Sigmoid colon (tissue), 3 donors: ENCODE results near the gene THSD7A.

Experiments used
- POLR2A ChIP-seq, 2 donors: fragments of 450-650 bp; IDR thresholded peaks; one replicate each; pipeline ENCODE4 v1.6.1; 2016; ENCODE audit warnings: antibody characterized with exemption in 2 of 2, mild to moderate bottlenecking in 2 of 2, moderate library complexity in 2 of 2
- TF ChIP-seq, protein P1 (sequence below), 4 experiments: fragments of 450-650 bp in 3 of 4; fragments of 200-600 bp in 1 of 4; IDR thresholded peaks; one replicate each; pipeline ENCODE4 v1.5.1; 2016 to 2019; ENCODE audit warnings: antibody characterized with exemption in 4 of 4, mild to moderate bottlenecking in 3 of 4, moderate library complexity in 2 of 4

DNA sequence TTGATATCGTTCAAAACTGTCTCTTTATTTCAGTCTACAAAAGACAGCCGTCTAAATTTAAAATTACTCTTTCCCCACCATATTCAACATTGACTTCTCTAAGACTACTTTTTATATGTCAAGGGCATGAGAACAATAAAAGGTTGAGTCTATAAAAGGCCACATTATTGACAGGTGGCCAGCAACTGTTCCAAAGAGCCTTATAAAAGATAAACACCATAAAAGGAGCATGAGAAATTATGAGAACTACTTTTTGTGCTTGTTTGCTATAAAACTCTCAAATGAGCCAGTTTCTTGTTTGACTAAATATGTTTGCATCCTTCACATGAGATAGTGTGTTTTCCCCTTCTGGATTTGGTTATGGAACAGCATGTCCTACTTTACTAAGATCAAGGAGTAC, 189.2 kb downstream of the THSD7A start:
- TF ChIP-seq POLR2A (IDR thresholded peaks at IDR 0.05), result no peak
- TF ChIP-seq, protein P1, sequence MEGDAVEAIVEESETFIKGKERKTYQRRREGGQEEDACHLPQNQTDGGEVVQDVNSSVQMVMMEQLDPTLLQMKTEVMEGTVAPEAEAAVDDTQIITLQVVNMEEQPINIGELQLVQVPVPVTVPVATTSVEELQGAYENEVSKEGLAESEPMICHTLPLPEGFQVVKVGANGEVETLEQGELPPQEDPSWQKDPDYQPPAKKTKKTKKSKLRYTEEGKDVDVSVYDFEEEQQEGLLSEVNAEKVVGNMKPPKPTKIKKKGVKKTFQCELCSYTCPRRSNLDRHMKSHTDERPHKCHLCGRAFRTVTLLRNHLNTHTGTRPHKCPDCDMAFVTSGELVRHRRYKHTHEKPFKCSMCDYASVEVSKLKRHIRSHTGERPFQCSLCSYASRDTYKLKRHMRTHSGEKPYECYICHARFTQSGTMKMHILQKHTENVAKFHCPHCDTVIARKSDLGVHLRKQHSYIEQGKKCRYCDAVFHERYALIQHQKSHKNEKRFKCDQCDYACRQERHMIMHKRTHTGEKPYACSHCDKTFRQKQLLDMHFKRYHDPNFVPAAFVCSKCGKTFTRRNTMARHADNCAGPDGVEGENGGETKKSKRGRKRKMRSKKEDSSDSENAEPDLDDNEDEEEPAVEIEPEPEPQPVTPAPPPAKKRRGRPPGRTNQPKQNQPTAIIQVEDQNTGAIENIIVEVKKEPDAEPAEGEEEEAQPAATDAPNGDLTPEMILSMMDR (IDR thresholded peaks at IDR 0.05), result no peak
